Lower leg skin (tissue), 4 donors: Measurements from ENCODE around the gene RGMA. TPM values are rescaled to one million over a fixed set of nuclear protein-coding genes. Genes with fewer than 3 reads are reported as not detected.

ENCODE experiments used
- DNase-seq, 2 donors: peaks; one replicate each; pipeline ENCODE4 v3.0.0-alpha.2; 2019; ENCODE audit warnings: low spot score in 2 of 2
- H3K4me3 ChIP-seq: fragments of 200-600 bp; sonication (generic); 2 replicates; pipeline ENCODE4 v1.5.1; 2017; ENCODE audit warnings: mild to moderate bottlenecking, low read depth; ENCODE audit not compliant: poor library complexity, severe bottlenecking
- POLR2A ChIP-seq, 2 donors: fragments of 450-650 bp; IDR thresholded peaks; one replicate each; pipeline ENCODE4 v1.6.1; 2016 to 2017; ENCODE audit warnings: antibody characterized with exemption in 2 of 2, mild to moderate bottlenecking in 1 of 2, moderate library complexity in 1 of 2
- WGBS, 2 donors: methylation state at CpG; one replicate each; pipeline ENCODE4 v1.1.5; 2018; 5-methylcytosine and 5-hydroxymethylcytosine counted together
- intact Hi-C: fragments of 100-400 bp; cut with DNase I; formaldehyde crosslinking; loops from one replicate; pipeline ENCODE4 v1.15.0; 2023; ENCODE audit warnings: low total_unique reads
- total RNA-seq, 4 donors: library from RNA; depleted of rRNA; stranded (reverse); fragments of >200 nt; gene quantifications; one replicate each; pipeline ENCODE4 v1.1.0, GENCODE V29; 2016
- TF ChIP-seq, protein P1 (sequence below), 3 donors: fragments of 450-650 bp; IDR thresholded peaks; one replicate each; pipeline ENCODE4 v1.5.1; 2016; ENCODE audit warnings: antibody characterized with exemption in 3 of 3, mild to moderate bottlenecking in 3 of 3, moderate library complexity in 2 of 3

Gene RGMA
- total RNA-seq, 4 donors from 2014 or later: 9.5 to 28.2 (median 16.6) TPM

DNA sequence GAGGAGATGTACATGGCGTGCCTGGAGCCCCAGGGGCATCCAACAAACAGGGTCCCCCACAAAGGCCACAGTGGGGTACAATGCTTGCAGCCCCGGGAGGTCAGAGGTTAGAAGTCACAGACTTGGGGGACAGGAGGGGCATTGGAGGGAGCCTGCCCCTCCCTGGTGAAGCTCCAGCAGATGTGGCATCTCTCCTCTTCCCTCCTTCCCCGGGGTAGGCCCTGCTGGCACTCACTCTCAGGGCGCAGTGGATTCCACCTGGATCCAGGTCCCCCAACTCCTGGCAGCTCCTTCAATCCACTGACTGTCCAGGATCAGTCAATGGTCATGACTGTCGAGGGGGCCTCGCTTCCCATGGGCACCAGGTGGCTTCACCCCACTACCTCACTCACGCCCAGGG is 32.2 kb downstream of the RGMA start:
- H3K4me3 ChIP-seq: no peak overlapping the region
- intact Hi-C loops: no loop called here
- 90 to 98% methylated on average over 7 of the region's 7 CpGs for WGBS, 2 donors
- no peak for DNase-seq
- no peak for TF ChIP-seq POLR2A (IDR thresholded peaks at IDR 0.05)
- TF ChIP-seq, protein P1, sequence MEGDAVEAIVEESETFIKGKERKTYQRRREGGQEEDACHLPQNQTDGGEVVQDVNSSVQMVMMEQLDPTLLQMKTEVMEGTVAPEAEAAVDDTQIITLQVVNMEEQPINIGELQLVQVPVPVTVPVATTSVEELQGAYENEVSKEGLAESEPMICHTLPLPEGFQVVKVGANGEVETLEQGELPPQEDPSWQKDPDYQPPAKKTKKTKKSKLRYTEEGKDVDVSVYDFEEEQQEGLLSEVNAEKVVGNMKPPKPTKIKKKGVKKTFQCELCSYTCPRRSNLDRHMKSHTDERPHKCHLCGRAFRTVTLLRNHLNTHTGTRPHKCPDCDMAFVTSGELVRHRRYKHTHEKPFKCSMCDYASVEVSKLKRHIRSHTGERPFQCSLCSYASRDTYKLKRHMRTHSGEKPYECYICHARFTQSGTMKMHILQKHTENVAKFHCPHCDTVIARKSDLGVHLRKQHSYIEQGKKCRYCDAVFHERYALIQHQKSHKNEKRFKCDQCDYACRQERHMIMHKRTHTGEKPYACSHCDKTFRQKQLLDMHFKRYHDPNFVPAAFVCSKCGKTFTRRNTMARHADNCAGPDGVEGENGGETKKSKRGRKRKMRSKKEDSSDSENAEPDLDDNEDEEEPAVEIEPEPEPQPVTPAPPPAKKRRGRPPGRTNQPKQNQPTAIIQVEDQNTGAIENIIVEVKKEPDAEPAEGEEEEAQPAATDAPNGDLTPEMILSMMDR (IDR thresholded peaks at IDR 0.05): no peak

DNA sequence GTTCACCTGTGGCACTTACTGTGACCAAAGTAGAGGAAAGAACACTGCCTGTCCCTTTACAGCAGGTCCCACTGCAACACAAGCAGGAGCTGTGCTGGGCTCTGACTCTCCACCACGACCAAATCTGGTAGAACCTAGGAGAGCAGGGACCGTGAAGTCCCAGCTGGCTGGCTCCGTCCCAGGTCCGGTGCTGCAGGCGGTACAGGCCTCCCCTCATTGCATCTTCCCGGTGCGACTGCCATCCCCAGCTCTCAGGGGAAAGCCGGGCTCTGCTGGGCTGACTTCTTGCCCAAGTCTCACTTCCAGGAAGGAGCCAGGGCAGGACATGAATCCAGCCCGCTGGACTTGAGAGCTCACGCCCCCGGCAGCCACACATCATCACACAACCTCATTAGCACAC is 33.8 kb downstream of the RGMA start:
- DNase-seq: no peak
- no peak overlapping the region for H3K4me3 ChIP-seq
- TF ChIP-seq POLR2A (IDR thresholded peaks at IDR 0.05): no peak
- TF ChIP-seq, protein P1 (IDR thresholded peaks at IDR 0.05): no peak
- WGBS, 2 donors: 74% methylated on average over 9 of the region's 11 CpGs; no CpG with 5 or more reads in 1 of the 2 donors
- intact Hi-C loops: no loop called here

DNA sequence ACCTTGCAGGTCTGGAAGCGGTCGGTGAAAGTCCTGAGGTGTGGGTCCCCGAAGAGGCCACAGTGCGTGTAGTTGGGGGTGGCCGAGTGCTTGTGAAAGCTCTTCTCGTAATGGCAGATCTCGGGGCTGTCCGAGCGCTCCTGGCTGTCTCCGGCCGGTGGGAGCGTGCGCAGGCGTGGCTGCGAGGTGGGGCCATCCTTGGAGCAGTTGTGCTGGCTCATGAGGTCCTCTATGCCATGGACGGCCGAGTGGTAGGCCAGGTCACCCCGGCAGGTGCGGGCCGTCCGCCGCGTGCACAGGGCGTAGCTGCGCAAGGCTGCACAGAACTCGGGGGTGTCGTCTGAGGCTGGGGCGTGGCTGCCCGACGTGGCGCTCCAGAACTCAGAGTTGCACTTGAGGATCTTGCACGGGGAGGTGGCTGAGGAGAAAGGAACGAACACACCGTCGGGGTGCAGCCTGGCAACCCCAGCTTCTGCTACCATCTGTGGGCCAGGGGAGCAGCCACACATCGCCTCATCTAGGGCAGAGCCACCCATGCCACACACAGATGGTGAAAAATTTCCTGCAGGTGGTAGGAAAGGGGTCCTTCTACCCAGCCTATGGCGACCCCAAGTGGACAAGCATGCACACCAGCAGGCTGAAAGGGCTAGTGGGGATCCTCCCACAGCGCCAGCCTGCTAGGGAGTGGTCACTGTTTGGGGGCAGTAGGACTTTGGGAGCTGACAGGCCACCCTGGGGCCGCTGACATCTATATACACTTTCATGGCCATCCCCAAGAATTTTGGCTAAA is 36.7 kb downstream of the RGMA start:
- TF ChIP-seq, protein P1 (IDR thresholded peaks at IDR 0.05): no peak
- no peak for TF ChIP-seq POLR2A (IDR thresholded peaks at IDR 0.05)
- intact Hi-C loops: no loop called here
- DNase-seq: no peak
- WGBS, 2 donors: 89 to 90% methylated on average over 9 to 39 of the region's 39 CpGs
- H3K4me3 ChIP-seq: no peak overlapping the region

DNA sequence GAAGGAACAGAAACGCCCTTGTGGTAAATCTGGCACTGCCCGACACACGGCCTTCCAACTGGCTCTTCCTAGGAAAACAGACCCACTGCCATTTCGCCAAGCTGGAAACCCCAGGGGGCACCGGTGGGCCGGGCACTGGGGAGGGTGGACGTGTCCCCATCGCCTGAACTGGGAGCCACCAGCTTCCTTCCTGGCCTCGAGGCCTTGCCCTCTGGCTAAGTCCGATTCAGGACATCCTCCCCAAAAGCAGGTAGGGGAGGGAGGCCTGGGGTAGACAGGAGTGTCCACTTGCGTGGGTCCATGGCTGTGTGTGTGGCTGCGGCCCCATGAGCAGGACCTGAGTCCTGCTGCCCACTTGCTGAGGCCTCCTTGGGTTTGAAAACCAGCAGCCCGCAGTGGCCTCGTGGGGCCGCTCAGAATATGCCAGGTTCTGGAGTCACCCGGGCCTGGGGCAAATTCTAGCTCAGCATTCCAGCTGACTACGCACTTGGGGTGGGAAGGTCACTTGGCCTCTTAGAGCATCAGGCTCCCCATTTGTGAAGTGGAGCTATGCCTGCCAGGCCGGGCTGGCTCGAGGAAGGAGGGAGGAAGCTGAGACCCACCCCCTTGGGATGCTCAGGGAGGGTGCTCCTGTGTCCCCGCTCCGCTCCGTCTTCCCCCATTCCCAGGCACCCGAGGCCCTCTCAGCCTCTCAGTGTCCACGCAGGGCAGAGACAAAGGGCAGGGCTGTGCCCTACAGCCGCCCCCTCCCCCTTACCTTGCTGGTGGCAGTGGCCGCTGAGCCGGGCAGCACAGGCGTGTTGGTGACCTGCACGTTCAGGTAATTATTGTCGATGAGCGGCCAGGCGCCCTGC is 37.5 kb downstream of the RGMA start:
- WGBS, 2 donors: 82 to 84% methylated on average over 29 to 32 of the region's 32 CpGs
- no peak for DNase-seq
- intact Hi-C loops: no loop called here
- TF ChIP-seq, protein P1 (IDR thresholded peaks at IDR 0.05): no peak
- TF ChIP-seq POLR2A (IDR thresholded peaks at IDR 0.05): no peak
- no peak overlapping the region for H3K4me3 ChIP-seq

DNA sequence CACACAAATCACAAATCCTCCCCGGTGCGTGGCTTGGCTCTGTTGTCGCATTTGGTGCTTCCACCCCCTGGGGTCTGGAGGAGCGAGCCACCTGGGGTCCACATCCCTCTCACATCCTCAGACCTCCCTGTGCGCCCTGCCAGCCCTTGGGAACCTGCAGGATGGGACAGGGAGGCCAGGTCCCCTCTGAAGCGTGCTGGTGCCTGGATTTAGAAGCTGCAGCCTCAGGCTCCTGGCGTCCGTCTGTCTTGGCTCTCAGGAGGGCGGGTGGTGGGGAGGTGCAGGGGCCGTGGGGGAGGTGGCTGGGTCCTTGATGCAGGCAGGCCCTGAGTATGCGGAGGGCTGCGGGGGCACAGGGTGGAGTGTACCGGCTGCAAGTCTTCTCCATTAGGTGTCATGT is 38.4 kb downstream of the RGMA start:
- intact Hi-C loops: no loop called here
- 69 to 83% methylated on average over 11 to 13 of the region's 13 CpGs for WGBS, 2 donors
- DNase-seq: no peak
- TF ChIP-seq, protein P1 (IDR thresholded peaks at IDR 0.05): no peak
- no peak for TF ChIP-seq POLR2A (IDR thresholded peaks at IDR 0.05)
- no peak overlapping the region for H3K4me3 ChIP-seq
